Left lung (tissue), 10 donors: ENCODE results near the gene TUBGCP5. TPM values are rescaled to one million over a fixed set of nuclear protein-coding genes. Genes with fewer than 3 reads are reported as not detected.

ENCODE experiments used
- ATAC-seq: fragments of 200-7000 bp; cut with Tn5 transposase; one replicate; pipeline ENCODE4 v1.9.1; 2020; ENCODE audit warnings: moderate library complexity
- DNase-seq, 4 donors: peaks; one replicate each; pipeline ENCODE4 v3.0.0-alpha.2; 2013 to 2020
- H3K27ac ChIP-seq, 2 donors: fragments of 200-600 bp; sonication (generic) in 1 of 2; one replicate each; pipeline versions ENCODE4 v1.5.0 to v1.8.0; 2020 to 2021
- H3K27me3 ChIP-seq, 2 donors: fragments of 200-600 bp; sonication (generic) in 1 of 2; one replicate each; pipeline versions ENCODE4 v1.5.0 to v1.8.0; 2020 to 2021
- H3K36me3 ChIP-seq, 2 donors: fragments of 200-600 bp; sonication (generic) in 1 of 2; one replicate each; pipeline versions ENCODE4 v1.5.0 to v1.8.0; 2020 to 2021
- H3K4me1 ChIP-seq, 2 donors: fragments of 200-600 bp; one replicate each; pipeline ENCODE4 v1.8.0; 2021
- H3K4me3 ChIP-seq, 2 donors: fragments of 200-600 bp; sonication (generic) in 1 of 2; one replicate each; pipeline versions ENCODE4 v1.5.0 to v1.8.0; 2020 to 2021; ENCODE audit warnings: mild to moderate bottlenecking in 1 of 2
- H3K9me3 ChIP-seq, 2 donors: fragments of 200-600 bp; sonication (generic) in 1 of 2; one replicate each; pipeline versions ENCODE4 v1.5.0 to v1.8.0; 2020 to 2021
- intact Hi-C, 2 donors: fragments of 100-400 bp; cut with DNase I; formaldehyde crosslinking; loops; one replicate each; pipeline versions ENCODE4 v1.11.2 to v1.14.2; 2022
- polyA plus RNA-seq, 6 donors: library from polyadenylated mRNA; unstranded; fragments of 120-200 nt; gene quantifications; one replicate each; pipeline ENCODE4 v1.2.1, GENCODE V29; 2013; ENCODE audit not compliant: insufficient read length in 6 of 6
- total RNA-seq, 2 donors: library from RNA; stranded (reverse); fragmentation: NEBNext Ultra II Directional; extraction: Animal tissue kit (Norgen Biotek cat#: 25700); gene quantifications; one replicate each; pipeline ENCODE4 v1.2.1, GENCODE V29; 2021
- TF ChIP-seq, protein P1 (sequence below), 2 donors: fragments of 200-600 bp; sonication (generic) in 1 of 2; IDR thresholded peaks; one replicate each; pipeline versions ENCODE4 v1.5.0 to v1.8.0; 2021; ENCODE audit warnings: antibody characterized with exemption in 2 of 2
- donor health status: DM: no; HTN: yes; CAD: no.
- donor health status: DM: no; HTN: no; CAD: no.

Gene TUBGCP5
- total and polyA plus RNA-seq, 8 donors, result 13.1 to 41.4 (median 32.6) TPM

DNA sequence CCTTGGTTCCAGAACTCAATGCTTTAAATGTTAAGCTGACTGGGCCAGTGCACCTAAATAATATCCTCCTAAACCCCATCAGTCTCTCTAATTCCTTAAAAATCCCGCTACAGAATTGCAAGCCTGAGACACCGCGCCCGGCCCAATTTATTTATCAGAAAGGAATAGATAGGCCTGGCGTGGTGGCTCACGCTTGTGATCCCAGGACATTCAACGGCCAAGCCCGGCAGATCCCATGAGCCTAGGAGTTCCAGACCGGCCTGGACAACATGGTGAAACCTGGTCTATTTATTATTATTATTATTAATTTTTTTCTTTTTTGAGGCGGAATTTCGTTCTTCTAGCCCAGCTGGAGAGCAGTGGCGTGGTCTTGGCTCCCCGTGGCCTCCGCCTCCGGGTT is 28.0 kb upstream of the TUBGCP5 start:
- no peak overlapping the region for H3K27ac ChIP-seq
- TF ChIP-seq, protein P1, sequence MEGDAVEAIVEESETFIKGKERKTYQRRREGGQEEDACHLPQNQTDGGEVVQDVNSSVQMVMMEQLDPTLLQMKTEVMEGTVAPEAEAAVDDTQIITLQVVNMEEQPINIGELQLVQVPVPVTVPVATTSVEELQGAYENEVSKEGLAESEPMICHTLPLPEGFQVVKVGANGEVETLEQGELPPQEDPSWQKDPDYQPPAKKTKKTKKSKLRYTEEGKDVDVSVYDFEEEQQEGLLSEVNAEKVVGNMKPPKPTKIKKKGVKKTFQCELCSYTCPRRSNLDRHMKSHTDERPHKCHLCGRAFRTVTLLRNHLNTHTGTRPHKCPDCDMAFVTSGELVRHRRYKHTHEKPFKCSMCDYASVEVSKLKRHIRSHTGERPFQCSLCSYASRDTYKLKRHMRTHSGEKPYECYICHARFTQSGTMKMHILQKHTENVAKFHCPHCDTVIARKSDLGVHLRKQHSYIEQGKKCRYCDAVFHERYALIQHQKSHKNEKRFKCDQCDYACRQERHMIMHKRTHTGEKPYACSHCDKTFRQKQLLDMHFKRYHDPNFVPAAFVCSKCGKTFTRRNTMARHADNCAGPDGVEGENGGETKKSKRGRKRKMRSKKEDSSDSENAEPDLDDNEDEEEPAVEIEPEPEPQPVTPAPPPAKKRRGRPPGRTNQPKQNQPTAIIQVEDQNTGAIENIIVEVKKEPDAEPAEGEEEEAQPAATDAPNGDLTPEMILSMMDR (IDR thresholded peaks at IDR 0.05), result no peak
- DNase-seq, result no peak
- H3K27me3 ChIP-seq, result no peaks in the 10 kb centered on the region
- no peaks in the 10 kb centered on the region for H3K4me1 ChIP-seq
- H3K4me3 ChIP-seq, result no peak overlapping the region
- ATAC-seq, result no peak
- intact Hi-C loops, result no loop called here
- H3K9me3 ChIP-seq, result peaks cover 0 to 32% of the 10 kb centered on the region in 2 donors
- H3K36me3 ChIP-seq, result no peaks in the 10 kb centered on the region

DNA sequence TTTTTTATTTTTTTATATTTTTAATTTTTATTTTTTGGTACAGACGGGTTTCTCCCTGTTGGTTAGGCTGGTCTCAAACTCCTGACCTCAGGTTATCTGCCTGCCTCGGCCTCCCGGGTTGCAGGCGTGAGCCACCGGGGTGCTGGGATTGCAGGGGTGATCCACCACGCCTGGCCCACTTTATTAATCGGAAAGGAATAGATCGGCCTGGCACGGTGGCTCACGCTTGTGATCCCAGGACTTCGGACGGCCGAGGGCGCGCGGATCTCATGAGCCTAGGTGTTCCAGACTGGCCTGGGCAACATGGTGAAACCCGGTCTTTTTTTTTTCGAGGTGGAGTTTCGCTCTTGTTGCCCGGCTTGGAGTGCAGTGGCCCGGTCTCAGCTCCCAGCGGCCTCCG is 26.5 kb upstream of the TUBGCP5 start:
- intact Hi-C loops, result no loop called here
- no peaks in the 10 kb centered on the region for H3K36me3 ChIP-seq
- peaks cover 0 to 37% of the 10 kb centered on the region in 2 donors for H3K9me3 ChIP-seq
- DNase-seq (no peak), ATAC-seq (no peak)
- TF ChIP-seq, protein P1 (IDR thresholded peaks at IDR 0.05), result no peak
- H3K4me3 ChIP-seq, result no peak overlapping the region
- H3K4me1 ChIP-seq, result no peaks in the 10 kb centered on the region
- no peaks in the 10 kb centered on the region for H3K27me3 ChIP-seq
- no peak overlapping the region for H3K27ac ChIP-seq

DNA sequence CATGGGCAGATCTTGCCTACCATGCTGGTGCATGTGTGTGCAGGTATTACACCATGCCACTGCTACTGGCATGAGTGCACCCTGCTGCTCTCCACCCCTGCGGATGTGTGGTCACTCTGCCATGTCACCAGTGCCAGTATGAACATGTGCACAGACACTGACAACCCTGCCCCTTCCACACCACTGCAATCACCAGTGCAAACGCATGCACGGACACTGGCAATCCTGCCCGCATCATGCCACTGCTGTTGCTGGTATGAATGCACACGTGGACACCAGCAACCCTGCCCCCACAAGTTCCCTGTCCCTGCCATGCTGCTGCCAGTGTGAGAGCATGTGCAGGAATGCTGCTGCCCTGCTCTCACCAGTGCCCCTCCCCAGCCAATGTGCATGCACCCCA is 24.8 kb upstream of the TUBGCP5 start:
- no peak for ATAC-seq
- TF ChIP-seq, protein P1 (IDR thresholded peaks at IDR 0.05), result no peak
- Histone ChIP-seq H3K27ac (no peak overlapping the region), H3K27me3 (no peaks in the 10 kb centered on the region), H3K9me3 (peaks cover 0 to 35% of the 10 kb centered on the region in 2 donors), H3K4me1 (no peaks in the 10 kb centered on the region), H3K4me3 (no peak overlapping the region), H3K36me3 (no peaks in the 10 kb centered on the region)
- no peak for DNase-seq
- intact Hi-C loops, result no loop called here

DNA sequence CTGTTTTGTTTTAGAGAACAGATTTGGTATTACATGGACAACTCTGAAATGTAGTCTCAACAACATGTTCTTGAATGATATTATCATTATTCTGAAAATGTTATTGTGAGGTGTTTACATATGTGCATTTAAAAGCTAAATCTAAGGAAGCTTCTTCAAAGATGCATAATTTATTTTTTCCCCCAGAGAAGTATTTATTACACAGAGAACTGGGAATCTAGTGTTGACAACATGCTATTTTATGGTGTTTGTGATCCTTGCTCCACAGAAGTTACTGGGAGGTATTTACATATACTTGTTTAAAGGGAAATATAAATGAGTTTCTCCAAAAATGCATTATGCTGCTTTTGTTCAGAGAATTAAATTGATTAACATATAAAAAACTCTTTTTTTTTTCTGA is 18.3 kb upstream of the TUBGCP5 start:
- ATAC-seq, result no peak
- DNase-seq, result no peak
- intact Hi-C loops, result no loop called here
- Histone ChIP-seq H3K27ac (no peak overlapping the region), H3K4me3 (no peak overlapping the region), H3K36me3 (no peaks in the 10 kb centered on the region), H3K4me1 (no peaks in the 10 kb centered on the region), H3K9me3 (peaks cover 0 to 8% of the 10 kb centered on the region in 2 donors), H3K27me3 (no peaks in the 10 kb centered on the region)
- TF ChIP-seq, protein P1 (IDR thresholded peaks at IDR 0.05), result no peak

DNA sequence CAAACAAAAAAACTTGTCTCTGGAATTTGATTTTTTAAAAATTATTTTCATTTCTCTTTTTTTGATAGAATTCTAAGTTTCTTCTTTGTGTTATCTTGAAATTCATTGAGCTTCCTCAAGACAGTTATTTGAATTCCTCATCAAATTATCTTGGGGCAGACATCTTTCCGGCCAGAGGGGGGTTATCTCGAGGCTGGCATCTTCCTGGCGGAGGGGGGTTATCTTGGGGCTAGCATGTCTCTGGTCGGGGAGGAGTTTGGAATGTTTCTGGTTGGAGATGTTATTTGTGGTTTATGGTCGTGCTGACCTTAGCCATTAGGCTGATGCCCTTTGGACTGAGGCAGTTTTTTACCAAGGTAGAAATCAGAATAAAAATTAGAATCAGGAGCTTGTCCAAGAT is 15.9 kb upstream of the TUBGCP5 start:
- no peaks in the 10 kb centered on the region for H3K36me3 ChIP-seq
- no peaks in the 10 kb centered on the region for H3K9me3 ChIP-seq
- intact Hi-C loops, result no loop called here
- TF ChIP-seq, protein P1 (IDR thresholded peaks at IDR 0.05), result no peak
- H3K27me3 ChIP-seq, result no peaks in the 10 kb centered on the region
- H3K27ac ChIP-seq, result no peak overlapping the region
- no peak overlapping the region for H3K4me3 ChIP-seq
- ATAC-seq, result no peak
- no peak for DNase-seq
- no peaks in the 10 kb centered on the region for H3K4me1 ChIP-seq
